Central memory CD8-positive, alpha-beta T cell (primary cell): Measurements from ENCODE around the gene MGME1.
A peak's percentile ranks its signal among the peaks of the same experiment; 100 is the strongest.

Experiments
- ATAC-seq: fragments of 150-1000 bp; cut with Tn5 transposase; replicated peaks from 2 replicates; pipeline ENCODE4 v1.10.0; 2022; ENCODE audit warnings: mild to moderate bottlenecking, moderate FRiP score, moderate number of reproducible peaks; ENCODE audit not compliant: poor library complexity, severe bottlenecking; ENCODE audit errors: extremely low read depth
- DNase-seq, 2 donors: peaks; one replicate each; pipeline ENCODE4 v3.0.0; 2021; ENCODE audit warnings: low spot score in 2 of 2
- H3K27ac Mint-ChIP-seq: one replicate; pipeline ENCODE4 v1.8.0; 2022; ENCODE audit warnings: low read depth, mild to moderate bottlenecking, moderate library complexity, mixed read lengths
- H3K27me3 Mint-ChIP-seq: one replicate; pipeline ENCODE4 v1.8.0; 2022; ENCODE audit warnings: mixed read lengths
- H3K36me3 Mint-ChIP-seq: one replicate; pipeline ENCODE4 v1.8.0; 2022; ENCODE audit warnings: mild to moderate bottlenecking, moderate library complexity, mixed read lengths; ENCODE audit not compliant: insufficient read depth
- H3K4me1 Mint-ChIP-seq: one replicate; pipeline ENCODE4 v1.8.0; 2022; ENCODE audit warnings: mixed read lengths
- H3K4me3 Mint-ChIP-seq: one replicate; pipeline ENCODE4 v1.8.0; 2022; ENCODE audit warnings: mild to moderate bottlenecking, moderate library complexity, mixed read lengths
- H3K9me3 Mint-ChIP-seq: one replicate; pipeline ENCODE4 v1.8.0; 2022; ENCODE audit warnings: mixed read lengths

The MGME1 gene

DNA sequence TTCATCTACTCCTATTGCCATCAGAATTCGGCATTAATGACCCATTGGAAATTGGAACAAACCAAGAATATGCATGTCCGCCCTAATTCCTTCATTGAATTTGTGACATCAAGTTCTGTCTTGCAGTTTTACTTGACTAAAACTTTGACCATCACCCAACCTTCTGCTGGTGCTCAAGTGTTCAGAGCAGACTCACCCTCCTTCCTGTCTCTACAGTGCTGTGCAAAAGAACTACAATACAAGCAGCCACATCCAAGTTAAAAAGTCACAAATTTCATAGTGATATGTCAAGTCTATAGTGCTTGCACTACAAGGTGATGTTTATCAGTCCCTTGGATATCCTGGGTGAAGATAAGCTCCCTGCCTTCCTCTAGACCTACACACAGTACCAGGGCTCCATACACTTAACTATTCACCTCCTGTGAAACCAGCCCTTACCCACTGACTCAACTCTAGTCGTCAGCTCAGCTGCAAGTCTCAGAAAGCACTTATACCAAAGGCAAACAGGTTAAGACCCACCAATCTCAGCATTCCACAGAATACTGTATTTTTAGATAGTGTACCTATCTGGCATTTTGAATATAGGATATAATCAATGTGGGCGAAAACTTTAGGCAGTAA is 23.9 kb upstream of the MGME1 start:
- H3K4me3 Mint-ChIP-seq = no peak overlapping the region
- ATAC-seq (no peak), DNase-seq (no peak)
- H3K27ac Mint-ChIP-seq = peak overlapping the region; percentile 57
- peaks cover 77% of the 10 kb centered on the region for H3K36me3 Mint-ChIP-seq
- no peaks in the 10 kb centered on the region for H3K27me3 Mint-ChIP-seq
- peaks cover under 1% of the 10 kb centered on the region for H3K4me1 Mint-ChIP-seq
- H3K9me3 Mint-ChIP-seq = no peaks in the 10 kb centered on the region

DNA sequence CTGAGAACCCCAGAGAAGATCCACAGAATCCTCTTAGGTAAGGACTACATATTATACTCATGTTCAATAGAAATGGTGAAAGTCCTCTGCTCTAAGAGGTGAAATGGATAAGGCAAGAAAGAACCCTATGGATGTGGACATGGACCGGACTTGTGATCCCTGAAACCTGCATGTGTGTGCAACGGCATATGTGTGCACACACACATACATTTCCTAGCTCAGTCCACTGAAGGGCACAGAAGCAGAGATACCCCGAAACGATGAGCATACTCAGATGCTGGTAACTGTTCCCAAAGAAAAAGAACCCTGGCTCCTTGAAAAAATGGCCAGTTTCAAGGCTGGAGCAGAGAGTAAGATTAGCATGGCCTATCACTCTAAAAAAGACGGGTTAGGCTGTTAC is 22.8 kb upstream of the MGME1 start:
- H3K27me3 Mint-ChIP-seq = no peaks in the 10 kb centered on the region
- no peaks in the 10 kb centered on the region for H3K9me3 Mint-ChIP-seq
- DNase-seq = no peak
- H3K4me1 Mint-ChIP-seq = no peaks in the 10 kb centered on the region
- H3K27ac Mint-ChIP-seq = no peak overlapping the region
- ATAC-seq = no peak
- no peak overlapping the region for H3K4me3 Mint-ChIP-seq
- peaks cover 80% of the 10 kb centered on the region for H3K36me3 Mint-ChIP-seq

DNA sequence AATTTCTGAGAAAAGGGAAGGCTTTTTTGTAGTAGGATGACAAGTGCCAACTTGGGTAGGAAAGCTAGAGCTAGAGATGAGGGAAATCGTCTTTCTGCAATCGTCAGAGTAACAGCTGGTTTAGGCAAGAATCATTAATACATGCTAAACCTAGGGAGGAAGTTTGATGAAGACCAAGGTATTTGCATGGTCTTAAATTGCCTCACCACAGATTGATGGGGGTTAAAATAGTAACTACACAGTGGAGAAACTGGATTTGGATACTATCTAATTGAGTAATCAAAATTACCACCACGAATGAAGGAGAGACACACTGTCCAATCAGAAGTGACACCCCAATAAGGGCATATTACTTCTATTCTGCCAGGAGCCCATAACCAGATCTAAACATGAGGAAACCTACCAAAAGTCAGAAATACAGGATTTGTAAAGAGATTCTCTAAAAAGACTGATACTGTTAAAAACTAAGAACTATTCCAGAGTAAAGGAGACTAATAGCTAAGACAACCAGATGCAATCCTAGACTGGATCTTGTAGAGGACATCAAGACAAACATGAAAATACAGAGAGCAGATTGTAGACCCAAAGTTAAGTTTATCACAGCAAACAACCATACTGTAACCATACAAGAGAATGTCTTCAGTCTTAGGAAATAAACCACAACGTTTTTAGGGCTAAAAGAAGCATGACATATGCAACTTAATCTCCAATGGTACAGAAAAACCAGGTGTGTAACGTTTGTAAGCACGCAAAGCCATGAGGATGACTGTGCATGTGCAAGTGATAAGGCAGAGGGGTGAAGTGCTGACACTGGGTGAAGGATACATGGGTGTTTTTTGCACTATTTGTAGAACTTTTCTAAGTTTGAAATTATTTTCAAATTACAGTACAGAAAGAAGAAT is 22.0 kb upstream of the MGME1 start:
- H3K9me3 Mint-ChIP-seq = no peaks in the 10 kb centered on the region
- H3K27me3 Mint-ChIP-seq = no peaks in the 10 kb centered on the region
- H3K4me1 Mint-ChIP-seq = no peaks in the 10 kb centered on the region
- DNase-seq = no peak
- peaks cover 82% of the 10 kb centered on the region for H3K36me3 Mint-ChIP-seq
- no peak overlapping the region for H3K4me3 Mint-ChIP-seq
- no peak for ATAC-seq
- H3K27ac Mint-ChIP-seq = no peak overlapping the region

GRCh38 chr20:17947474-17947815 is 21.4 kb upstream of the MGME1 start:
- Mint-ChIP-seq H3K4me1 (no peaks in the 10 kb centered on the region), H3K4me3 (no peak overlapping the region), H3K9me3 (no peaks in the 10 kb centered on the region), H3K36me3 (peaks cover 83% of the 10 kb centered on the region), H3K27ac (no peak overlapping the region), H3K27me3 (no peaks in the 10 kb centered on the region)
- no peak for ATAC-seq
- no peak for DNase-seq

DNA sequence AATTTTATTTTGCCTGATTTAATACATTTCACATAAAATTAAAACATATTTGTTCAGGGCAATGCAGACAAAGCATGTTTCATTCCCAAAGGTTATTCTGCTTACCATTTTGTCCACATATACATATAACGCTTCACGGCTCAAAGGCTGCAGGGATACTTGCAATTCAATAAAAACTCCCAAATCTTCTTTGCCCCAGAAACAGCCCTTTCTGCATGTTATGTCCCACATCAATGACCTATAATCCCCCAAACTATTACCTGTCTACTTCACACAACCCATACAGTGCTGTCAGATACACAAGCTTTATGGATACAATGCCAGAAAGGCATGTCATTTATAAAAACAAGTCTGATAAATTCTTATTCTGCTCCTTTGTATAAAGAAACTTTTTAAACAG is 20.4 kb upstream of the MGME1 start:
- peaks cover 86% of the 10 kb centered on the region for H3K36me3 Mint-ChIP-seq
- peaks cover 7% of the 10 kb centered on the region for H3K4me1 Mint-ChIP-seq
- no peaks in the 10 kb centered on the region for H3K9me3 Mint-ChIP-seq
- DNase-seq (no peak), ATAC-seq (no peak)
- H3K27ac Mint-ChIP-seq = no peak overlapping the region
- H3K4me3 Mint-ChIP-seq = no peak overlapping the region
- H3K27me3 Mint-ChIP-seq = no peaks in the 10 kb centered on the region

GRCh38 chr20:17949899-17950298 is 18.9 kb upstream of the MGME1 start:
- no peak overlapping the region for H3K27ac Mint-ChIP-seq
- ATAC-seq (no peak), DNase-seq (no peak)
- H3K4me3 Mint-ChIP-seq = no peak overlapping the region
- H3K27me3 Mint-ChIP-seq = no peaks in the 10 kb centered on the region
- peaks cover 89% of the 10 kb centered on the region for H3K36me3 Mint-ChIP-seq
- H3K4me1 Mint-ChIP-seq = peaks cover 9% of the 10 kb centered on the region
- H3K9me3 Mint-ChIP-seq = no peaks in the 10 kb centered on the region

GRCh38 chr20:17950670-17951069 is 18.1 kb upstream of the MGME1 start:
- Mint-ChIP-seq H3K27me3 (no peaks in the 10 kb centered on the region), H3K36me3 (peaks cover 87% of the 10 kb centered on the region)
- no peak for DNase-seq

GRCh38 chr20:17951323-17951722 is 17.5 kb upstream of the MGME1 start:
- DNase-seq (no peak), ATAC-seq (no peak)
- Mint-ChIP-seq H3K36me3 (peaks cover 90% of the 10 kb centered on the region), H3K4me1 (peaks cover 20% of the 10 kb centered on the region), H3K27me3 (no peaks in the 10 kb centered on the region), H3K9me3 (no peaks in the 10 kb centered on the region), H3K4me3 (no peak overlapping the region), H3K27ac (no peak overlapping the region)

More at GRCh38 chr20:17950670-17951069, 18.1 kb upstream of the MGME1 start:
- H3K4me1 Mint-ChIP-seq = peaks cover 14% of the 10 kb centered on the region
- no peak overlapping the region for H3K4me3 Mint-ChIP-seq
- no peaks in the 10 kb centered on the region for H3K9me3 Mint-ChIP-seq
- no peak overlapping the region for H3K27ac Mint-ChIP-seq
- ATAC-seq = no peak

DNA sequence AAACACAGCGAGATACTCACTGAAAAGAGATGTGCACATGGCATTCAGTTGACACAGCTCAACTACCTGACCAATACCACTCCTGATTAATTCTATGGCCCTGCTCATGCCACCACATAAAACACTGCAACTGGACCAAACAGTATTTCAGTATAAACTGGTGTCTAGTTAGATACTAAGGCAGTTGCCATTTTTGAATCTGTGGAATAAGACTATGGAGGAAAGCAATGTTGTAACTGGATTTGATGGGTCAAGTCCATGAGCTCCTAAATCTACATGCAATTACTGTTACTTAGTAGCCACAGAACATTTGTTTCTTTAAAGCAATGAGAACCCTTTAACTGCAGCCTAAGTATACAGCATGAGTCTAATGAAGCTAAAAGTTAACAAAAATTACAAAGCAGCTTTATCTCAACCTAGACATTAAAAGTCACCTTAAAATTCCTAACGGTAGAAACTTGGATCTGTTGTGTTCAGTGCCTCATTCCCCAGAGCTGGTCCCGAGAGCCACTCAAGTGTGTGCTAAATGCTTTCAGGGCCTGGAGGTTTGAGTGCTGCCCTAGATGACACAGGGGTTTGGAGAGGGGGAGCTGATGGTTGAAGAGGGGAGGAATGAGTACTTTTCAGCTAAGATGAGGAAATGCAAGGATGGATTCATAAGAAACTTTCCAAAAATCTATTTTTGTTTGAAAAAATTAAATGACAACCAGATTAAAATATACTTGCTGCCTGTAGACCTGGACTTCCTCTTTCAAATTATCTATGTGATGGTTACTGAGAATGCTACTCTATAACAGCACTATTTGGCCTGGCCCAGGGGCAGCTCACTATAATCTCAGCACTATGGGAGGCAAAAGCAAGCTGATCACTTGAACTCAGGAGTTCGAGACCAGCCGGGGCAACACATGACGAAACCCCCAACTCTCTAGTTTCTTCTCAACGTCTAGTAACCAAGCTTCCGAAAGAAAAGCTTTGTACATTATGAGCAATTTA is 15.8 kb upstream of the MGME1 start:
- DNase-seq = no peak
- Mint-ChIP-seq H3K9me3 (no peaks in the 10 kb centered on the region), H3K27ac (no peak overlapping the region), H3K27me3 (no peaks in the 10 kb centered on the region), H3K4me3 (no peak overlapping the region), H3K36me3 (peaks cover 77% of the 10 kb centered on the region), H3K4me1 (peaks cover 27% of the 10 kb centered on the region)
- no peak for ATAC-seq

DNA sequence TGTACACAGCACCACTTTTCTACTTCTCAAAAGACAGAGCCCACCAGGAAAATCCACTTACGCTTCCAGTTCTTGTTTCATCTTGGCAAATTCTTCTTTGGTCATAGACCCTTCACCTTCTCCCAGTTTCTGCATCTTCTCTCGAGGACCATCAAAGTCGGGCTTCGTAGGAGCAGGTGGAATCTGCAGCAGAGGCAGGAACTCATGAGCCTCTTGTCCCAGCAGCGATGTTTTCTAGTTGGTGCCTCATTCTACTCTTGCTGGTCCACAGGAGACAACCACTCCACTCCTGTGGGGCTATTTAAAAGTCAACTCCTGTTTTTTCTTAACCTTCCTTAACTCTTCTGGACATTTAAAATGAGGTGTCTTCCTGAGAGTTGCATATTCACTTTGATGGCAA is 14.9 kb upstream of the MGME1 start:
- DNase-seq (no peak), ATAC-seq (no peak)
- Mint-ChIP-seq H3K4me1 (peaks cover 36% of the 10 kb centered on the region), H3K36me3 (peaks cover 68% of the 10 kb centered on the region), H3K9me3 (no peaks in the 10 kb centered on the region), H3K4me3 (no peak overlapping the region), H3K27ac (peak overlapping the region; percentile 8), H3K27me3 (no peaks in the 10 kb centered on the region)

DNA sequence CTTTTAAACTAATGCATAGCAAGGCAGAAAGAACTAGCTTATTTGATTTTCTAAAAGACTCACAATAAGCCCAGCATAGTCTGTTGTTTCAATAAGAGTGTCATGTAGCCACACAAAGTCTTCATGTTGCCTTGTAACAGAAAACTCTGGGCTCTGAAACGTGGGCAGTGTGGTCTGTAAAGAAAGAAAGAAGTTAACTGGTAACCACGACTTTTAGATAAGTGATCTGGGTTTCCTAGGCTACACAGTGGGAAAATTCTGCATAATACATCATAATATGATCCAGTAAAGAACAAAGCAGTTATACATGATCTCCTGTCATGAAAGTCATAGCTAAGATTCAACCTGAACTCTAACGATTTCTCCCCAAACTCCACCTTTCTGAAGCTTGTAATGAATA is 13.5 kb upstream of the MGME1 start:
- ATAC-seq (no peak), DNase-seq (no peak)
- Mint-ChIP-seq H3K4me3 (no peak overlapping the region), H3K9me3 (no peaks in the 10 kb centered on the region), H3K4me1 (peaks cover 49% of the 10 kb centered on the region), H3K36me3 (peaks cover 57% of the 10 kb centered on the region), H3K27ac (peak overlapping the region; percentile 8), H3K27me3 (no peaks in the 10 kb centered on the region)

DNA sequence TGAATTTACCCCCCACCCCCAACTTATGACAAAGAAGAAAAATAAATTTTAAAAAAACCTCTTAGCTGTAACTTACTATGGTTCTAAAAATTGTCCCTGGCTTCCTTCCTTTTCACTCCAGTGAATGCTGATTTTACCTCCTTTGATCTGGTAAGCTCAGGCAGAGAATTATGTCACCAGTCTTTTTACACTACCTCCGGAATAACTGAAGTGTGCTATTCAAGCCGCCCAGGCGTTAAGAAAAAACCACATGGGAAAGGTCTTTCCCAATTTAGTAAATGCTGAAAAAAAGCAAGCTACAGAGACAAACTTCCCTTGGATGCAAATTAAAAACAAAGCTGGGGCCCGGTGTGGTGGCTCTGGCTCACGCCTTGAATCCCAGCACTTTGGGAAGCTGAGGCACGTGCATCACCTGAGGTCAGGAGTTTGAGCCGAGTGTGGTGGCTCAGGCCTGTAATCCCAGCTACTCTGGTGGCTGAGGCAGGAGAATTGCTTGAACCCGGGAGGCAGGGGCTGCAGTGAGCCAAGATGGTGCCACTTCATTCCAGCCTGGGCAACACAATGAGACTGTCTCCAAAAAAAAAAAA is 12.6 kb upstream of the MGME1 start:
- ATAC-seq (no peak), DNase-seq (no peak)
- Mint-ChIP-seq H3K4me3 (no peak overlapping the region), H3K27me3 (no peaks in the 10 kb centered on the region), H3K27ac (peak overlapping the region; percentile 8), H3K36me3 (peaks cover 50% of the 10 kb centered on the region), H3K9me3 (no peaks in the 10 kb centered on the region), H3K4me1 (peaks cover 53% of the 10 kb centered on the region)
